ENCODE results near the gene CACTIN.
"Not testable (repeated sequence)": the region's sequence is repeated elsewhere in the genome, so short reads cannot be mapped to it uniquely, and the experiment has no call there.

Gene CACTIN

DNA sequence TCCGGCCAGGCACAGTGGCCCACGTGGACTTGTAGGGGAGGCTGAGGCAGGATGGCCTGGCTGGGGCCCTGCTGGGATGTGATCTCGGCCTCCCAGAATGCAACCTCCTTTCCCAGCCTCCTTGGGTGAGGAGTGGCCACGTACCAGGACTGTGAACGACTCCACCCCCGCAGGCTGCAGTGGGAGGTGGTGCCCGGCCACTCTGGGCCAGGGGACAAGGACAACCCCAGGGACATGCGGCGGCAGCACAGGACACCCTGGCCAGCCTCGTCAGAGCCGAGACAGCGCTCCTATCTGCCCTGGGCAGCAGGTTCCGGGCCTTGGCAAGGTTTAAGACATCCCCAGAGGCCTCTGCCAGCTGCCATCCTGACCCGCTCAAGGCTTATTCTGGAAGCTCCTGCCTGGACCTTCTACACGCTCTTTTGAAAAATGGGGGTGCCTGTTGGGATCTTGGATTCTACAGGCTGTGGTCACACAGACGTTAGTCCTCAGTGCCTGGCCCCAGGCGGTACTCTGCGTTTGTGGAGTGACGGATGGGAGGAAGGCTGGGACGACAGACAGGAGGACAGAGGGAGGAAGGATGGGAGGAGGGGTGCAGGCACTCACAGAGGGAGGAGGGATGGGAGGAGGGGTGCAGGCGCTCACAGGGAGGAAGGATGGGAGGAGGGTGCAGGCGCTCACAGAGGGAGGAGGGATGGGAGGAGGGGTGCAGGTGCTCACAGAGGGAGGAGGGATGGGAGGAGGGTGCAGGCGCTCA, 19.9 kb upstream of the CACTIN start:
- no peak for DNase-seq (ENCODE audit: low read depth)

DNA sequence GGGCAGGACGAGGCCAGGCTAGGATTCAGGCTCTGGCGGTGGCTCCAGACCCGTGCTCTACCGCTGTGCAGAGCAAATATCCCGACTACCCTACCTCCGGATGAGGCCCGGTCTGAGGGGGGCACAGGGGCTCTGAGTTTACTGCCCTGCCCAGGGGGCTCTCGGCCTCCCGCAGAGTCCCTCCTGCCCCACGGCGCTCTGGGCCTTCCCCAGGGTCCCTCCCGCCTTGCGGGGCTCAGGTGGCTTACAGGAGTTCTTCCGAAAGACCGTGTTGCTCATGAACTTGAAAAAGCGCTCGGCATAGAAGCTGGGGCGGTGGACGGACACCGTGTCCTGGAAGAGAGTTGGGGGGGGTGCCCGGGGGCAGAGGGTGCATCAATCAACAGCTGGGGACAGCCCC, 19.1 kb upstream of the CACTIN start:
- DNase-seq (ENCODE audit: low read depth): no peak

DNA sequence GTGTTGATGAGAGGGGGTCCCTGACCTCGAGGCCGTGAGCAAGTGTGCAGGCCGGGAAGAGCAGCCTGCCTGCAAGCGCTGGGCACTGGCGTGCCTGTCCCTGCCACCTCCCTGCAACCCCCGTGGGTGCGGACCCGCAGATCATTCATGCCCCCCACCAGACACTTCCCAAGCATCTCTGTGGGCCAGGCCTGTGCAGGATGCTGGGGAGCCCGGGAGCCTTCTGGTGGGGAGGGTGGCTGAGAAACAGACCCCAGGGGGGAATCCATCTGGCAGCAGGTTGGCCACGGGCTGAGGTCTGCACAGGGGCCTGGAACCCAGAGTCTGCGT, 18.4 kb upstream of the CACTIN start:
- DNase-seq (ENCODE audit: low read depth): no peak

DNA sequence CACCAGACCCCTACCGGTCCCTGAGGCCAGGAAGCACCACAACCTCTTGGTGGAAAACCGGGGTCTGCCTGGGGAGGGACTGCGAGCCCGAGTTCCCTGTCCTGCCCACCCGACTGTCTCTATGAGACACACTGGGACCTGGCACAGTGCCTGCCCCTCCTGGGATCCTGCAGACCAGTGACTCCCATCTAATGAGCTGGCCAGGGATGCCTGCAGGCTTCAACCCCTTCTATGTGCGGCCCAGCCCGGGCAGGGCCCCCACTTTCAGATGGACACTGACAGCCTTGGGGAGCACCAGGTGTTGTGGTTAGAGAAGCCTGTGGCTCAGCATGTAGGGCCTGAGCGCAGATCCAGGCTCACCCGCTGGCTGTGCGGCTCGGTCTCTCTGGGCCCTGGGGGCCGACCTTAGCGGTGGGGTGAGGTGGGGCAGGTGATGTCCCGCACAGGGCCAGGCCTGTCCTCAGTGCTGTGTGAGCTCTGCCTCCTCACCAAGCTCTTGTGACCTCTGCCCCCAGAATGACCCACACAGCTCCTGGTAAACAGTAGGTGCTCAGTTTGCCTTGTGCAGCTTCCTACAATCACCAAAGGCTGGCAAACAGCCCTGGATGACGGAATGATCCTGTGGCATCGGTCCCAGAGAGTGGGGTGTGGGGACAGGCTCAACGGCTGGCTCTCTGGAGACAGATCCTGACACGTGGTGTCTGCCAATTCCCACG, 17.9 kb upstream of the CACTIN start:
- no peak for DNase-seq (ENCODE audit: low read depth)

DNA sequence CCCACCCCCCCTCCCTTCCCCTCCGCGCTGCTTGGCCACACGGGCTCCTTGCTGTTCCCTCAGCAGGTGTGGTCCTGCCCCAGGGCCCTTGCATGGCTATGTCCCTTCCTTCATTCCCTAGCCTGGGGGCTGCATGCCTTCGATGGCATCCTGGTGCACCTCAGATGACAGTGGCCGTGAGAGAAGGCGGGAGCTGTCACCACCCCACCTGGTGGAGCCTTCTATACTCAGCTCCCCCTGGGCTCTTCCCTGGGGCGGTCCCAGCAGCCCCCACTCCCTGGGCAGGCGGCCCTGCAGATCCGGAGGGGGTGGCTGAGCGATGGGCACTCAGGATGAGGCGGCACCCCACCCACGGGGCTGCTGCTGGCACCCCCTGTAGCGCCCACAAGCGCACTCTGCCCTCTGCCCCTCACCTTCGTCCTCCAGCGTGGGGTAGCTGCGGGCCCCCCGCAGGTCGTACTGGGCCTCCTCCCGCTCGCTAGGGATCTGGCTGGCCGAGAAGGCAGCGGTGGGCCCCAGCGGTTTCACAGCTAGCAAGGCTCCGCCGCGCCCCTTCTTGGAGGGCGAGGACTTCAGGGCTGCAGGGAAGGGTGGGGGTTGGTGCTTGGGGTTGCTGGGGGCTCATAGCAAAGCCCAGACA, 17.2 kb upstream of the CACTIN start:
- no peak for DNase-seq (ENCODE audit: low read depth)

DNA sequence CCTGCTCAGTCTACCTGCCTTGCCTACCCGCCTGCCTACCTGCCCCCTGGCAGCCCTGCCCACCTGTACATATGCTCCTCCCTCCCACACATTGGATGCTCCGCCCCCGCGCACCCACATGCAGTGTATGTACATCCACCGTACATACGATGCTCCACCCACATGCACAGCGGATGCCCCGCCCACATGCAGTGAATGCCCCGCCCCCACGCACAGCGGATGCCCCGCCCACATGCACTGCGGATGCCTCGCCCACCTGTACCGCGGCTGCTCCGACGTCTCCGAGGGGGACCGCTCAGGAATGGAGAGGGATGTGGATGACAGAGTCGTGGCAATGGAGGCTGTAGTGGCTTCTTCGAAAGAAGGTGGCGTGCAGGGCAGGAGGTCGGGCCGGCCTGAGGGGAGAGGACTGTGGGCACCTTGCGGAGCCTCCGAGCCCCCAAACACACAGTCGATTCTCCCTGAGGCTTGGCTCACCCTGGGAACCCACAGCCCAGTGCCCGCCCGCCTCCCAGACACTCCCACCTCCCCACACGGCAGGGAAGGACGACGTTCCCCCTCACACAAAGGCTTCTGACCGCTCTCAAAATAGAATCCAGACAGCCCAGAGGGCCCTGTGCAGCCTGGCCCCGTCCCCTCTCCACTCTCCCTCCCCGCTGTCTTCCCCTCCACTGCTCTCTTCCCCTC, 16.5 kb upstream of the CACTIN start:
- no peak for DNase-seq (ENCODE audit: low read depth)

DNA sequence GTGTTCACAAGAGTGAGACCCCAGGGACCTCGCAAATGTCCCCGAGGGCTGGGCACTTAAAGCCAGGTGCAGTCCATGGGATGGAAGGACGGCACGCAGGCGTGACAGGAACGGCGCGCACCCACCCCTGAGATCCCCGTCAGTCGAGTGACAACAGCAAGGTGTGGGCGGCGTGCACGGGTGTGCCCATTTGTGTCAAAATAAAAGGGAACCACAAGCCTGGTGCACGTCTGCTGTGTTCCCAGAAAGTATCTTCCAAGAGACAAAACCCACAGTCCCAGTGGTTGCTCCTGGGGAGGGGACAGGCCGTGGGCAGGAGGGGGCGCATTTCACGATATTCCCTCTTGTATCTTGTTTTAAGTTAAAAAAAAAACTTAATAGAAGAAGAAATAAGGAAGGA, 15.7 kb upstream of the CACTIN start:
- no peak for DNase-seq (ENCODE audit: low read depth)

DNA sequence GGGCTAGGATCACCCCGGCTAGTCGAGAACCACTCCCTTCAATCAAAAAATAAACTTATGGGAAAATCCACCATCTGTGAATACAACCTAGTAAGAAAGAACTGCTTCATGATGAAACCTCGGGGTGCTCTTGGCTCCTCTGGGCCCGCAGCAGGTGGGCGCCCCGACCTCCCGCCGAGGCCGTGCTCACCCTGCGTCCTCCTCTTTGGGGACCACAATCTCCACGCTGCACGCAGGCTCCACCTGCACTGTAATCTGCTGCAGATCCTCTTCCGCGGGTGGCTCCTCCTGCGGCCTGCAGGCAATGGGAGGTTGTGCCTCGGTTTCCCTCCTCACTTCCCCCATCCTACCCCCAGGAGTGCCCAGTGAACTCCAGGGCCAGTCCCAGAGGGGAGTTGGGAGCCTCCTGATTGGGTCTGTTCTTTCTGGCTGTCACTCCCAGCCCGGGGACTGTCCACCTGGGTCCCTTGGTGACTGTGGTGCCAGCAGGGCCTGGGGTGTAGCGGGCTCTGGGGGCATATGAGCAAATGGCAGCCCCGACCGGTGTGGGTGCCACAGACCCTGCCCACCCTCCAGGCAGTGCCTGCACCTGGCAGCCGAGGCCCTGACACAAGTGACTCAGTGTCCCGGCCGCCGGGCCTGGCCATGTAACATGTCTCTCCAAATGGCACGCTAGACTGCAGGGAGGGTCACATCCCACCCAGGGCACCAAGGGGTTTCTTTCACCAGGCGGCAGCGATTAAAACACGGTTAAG, 15.1 kb upstream of the CACTIN start:
- DNase-seq (ENCODE audit: low read depth): no peak

DNA sequence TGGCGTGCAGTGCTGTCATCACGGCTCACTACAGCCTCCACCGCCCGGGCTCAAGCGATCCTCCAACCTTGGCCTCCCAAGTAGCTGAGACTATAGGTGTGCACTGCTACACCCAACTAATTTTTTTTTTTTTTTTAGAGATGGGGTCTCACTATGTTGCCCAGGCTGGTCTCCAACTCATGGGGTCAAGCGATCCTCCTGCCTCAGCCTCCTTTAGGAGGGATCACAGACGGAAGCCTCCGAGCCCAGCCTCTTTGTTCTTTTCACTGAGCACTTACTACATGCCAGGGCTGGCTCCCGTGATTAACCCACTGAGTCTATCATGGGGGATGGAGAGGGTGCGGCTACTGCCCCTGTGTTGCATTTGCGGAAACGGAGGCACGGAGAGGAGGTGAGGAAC, 12.9 kb upstream of the CACTIN start:
- no peak for DNase-seq (ENCODE audit: low read depth)

DNA sequence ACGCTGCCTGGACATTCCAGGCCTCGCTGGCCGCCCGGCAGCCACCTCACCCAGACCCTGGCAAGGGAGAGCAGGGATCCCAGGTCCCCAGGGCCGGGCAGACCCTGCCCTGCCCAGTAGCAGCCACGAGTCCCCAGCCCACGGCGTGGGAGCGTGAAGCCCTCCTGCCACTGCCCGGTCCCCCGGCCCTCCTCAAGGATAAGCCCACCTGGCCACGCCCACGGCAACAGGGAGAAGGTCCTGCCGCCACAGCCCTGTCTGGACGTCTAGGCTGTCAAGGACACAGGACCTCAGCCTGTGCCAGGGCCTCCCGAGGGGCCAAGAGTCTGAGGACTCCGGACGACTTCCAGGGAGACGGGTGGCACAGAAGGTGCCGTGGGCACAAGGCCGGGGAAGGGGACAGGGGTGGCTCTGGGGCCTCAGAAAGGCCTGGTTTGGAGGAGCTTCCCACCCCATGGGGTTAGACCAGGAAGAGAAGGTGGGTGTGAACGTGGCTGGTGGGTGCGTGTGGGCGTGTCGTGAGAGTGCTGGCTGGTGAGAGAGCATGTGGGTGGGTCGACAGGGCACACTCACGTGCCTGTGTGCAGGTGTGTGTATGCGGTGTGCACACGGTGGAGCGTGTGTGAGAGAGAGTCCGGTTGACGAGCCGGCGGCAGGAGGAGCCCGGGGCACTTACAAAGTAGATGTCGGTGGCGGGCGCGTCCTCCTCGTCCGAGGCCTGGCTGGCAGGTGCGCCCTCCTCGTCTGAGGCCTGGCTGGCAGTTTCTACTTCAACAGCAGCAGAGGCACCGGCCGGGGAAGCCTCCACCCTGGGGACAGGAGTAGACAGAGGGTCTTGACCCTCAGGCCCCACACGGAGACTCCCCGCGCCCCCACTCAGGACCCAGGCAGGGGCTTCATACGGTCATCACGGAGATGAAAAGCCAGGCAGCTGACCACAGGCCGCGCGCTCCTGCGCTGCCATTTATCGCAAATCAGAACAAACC, 11.9 kb upstream of the CACTIN start:
- no peak for DNase-seq (ENCODE audit: low read depth)

DNA sequence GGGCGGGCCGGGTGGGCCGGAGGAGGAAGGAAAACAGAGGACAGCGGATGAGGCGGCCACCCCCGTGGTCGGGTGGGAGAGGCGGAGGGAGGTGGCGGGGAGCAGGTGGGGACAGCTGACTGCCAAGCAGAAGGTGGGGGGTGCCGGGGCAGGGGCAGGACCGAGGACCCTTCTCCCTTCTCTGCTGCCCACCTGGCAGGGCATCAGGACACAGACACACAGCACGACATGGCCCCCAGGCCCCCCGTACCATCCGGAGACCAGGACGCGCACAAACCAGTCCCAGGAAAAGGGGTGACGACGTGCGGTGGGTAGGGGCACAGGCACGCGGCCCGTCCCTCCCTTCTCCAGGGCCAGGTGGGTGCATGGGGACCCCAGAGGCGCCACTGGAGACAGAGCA, 11.0 kb upstream of the CACTIN start:
- no peak for DNase-seq (ENCODE audit: low read depth)

DNA sequence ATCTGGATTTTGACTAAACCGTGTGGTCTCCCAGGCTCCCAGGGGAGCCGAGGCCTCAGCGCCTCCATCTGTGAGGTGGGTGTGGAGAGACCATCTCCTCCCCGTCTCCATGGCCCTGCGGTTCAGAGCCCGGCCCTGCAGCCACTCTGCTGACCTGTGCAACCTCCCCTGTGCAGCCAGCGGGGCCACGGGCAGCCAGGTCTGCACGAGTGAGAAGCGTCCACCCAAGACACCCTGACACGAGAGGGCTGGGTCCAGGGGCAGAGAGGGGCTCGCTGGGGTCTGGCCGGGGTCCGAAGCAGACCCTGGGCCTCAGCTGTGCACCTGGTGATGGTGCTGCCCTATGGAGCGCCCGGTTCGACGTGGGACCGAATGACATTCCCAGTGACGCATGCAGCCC, 10.4 kb upstream of the CACTIN start:
- no peak for DNase-seq (ENCODE audit: low read depth)

DNA sequence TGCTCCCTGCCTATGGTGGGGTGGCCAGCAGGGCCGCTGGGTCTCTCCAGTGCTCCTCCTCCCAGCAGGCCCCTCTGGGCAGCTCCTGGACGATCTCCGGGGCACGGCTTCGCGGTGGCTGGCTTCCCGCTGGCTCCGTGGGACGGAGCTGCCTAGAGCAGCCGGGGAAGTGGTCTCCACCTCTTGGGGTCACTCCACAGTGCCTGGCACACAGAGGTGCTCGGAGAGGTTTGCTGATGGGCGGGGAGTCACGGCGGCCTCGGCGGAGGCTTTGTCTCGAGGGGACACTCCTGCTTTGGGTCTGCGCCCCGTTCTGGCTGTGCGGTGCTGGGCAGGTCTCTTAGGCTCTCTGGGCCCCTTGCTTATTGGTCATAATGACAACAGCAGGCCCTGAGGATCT, 9.9 kb upstream of the CACTIN start:
- no peak for DNase-seq (ENCODE audit: low read depth)

DNA sequence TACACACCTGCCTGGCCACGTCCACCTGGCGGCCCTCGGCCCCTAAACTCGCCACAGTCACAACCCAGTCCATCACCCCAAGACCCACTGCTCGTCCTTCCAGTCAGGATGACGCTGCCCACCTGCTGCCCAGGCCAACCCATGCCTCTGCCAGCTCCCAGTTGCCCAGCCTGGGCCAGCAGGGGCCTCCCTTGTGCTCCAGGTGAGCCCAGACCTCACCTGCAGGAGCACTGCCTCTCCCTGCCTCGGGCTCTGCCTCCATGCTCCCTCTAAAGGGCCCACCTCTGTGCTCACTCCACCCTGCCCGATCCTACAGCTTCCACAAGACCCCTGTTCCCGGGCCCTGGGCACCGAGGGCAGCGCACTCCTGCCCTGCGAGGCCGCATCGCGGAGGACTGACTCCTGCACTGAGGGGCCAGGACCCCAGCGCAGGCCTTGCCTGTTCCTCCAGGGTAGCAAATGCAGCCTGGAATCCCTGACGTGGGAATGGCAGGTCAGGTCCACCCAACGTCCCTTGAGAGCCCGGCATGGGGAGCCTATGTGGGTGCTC, 8.0 kb upstream of the CACTIN start:
- DNase-seq (ENCODE audit: low read depth): no peak

DNA sequence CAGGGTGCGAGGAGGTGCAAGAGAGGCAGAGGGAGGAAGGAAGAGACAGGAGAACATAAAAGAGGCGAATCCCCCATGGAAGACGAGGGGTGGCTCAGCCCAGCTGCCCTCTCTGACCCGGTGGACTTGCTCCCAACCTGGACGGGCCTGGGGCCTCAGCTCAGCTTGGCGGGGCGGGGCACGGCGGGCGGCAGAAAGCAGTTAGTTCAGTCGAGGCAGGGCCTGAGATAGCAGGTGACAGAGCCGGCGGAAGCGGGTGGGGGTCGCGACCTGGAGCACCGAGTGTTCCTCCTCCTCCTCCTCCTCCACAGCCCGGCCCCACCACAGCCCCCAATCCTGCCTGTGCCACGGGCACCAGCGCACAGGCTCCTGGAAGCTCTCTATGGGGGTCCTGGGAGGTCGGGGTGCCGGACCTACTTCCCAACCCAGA, 7.0 kb upstream of the CACTIN start:
- DNase-seq (ENCODE audit: low read depth): no peak

DNA sequence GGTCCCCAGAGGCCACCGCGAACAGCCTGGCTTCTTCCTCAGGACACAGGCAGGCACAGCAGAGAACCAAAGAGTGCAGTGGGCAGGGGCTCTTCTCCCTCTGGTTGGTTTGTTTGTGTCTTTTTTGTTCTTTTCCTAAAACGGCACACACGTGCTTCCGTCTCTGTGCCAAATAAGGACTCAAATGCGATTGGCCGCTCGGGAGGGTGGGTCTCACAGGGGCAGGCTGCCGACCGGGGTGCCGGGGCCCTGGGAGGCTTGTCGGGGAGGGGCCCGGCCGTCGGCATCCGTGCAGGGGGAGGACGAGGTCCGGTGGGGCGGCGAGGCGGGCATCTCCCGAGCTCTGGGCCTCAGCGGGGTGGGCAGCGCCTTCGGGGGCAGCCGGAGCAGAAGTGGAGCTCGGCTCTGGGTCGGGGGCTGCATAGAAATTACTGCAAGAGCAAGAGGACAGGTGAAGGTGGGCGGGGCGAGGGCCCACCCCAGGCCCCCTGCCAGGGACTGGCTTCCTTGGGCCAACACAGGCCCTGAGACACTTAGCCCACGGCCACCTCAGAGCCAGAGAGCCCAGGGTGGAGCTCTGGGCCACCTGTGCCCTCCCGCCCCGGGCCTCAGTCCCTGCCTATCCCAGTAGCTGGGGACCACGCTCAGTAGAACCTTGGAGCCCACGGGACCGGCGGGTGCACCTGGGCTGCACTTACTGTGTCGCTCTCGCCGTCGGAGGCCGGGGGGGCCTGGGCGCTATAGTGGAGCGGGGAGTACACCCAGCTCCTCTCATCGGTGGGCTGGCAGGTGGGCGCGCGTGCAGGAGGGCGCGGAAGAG, 6.4 kb upstream of the CACTIN start:
- DNase-seq (ENCODE audit: low read depth): no peak

DNA sequence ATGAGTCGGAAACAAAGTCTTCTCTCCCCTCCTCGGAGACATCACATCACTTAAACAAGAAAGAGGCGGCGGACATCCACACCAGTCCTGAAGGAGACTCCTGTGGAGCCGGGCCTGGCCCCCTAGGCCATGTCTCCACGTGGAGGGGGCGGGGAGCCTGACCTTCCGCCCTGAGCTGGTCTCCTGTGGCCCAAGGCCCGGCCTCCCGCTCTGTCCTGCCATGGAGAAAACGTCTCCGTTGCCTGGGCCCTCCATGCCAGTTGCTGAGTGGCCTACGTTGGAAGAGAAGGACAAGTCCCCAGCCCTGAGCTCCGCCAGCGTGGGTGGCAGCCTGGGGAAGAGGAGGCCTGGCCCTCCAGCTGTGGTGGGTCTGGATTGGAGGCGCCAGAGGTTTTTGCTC, 5.5 kb upstream of the CACTIN start:
- no peak for DNase-seq (ENCODE audit: low read depth)

DNA sequence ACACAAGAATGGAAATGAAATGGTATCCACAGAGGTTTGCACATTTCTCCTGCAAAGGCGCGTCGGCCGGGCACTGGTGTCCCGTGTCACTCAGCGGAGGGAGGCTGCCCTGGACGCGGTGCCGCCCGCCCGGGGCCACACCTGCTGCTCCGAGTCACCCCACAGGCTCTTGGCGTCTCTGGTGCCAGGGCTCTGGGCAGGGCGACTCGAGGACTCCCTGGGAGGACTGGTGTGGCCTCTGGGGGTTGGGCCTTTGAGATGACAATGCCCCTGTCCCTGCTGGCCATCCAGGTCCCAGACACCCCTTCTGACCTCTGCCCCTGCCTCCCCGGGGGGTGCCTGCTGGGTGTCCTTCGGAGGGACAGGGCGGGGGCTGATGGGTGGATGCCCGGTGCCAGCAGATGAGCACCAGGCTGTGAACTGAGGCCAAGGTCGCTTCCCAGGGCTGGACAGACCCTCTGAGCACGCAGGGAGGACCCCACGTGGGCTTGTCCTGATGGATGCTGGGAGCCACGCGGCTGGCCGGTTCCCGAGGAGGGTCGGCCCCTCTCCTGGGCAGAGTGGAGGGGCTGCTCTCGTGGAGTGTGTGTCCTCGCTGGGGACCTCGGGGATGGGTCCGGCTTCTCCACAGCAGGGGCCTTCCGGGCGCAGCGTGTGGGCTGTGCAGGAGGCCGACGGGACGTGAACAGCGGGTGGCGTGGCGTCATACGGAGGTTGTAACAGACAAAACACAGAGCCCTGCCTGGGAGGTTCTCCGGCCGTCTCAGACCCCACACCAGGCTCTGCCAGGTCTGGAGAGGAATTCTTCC, 4.7 kb upstream of the CACTIN start:
- no peak for DNase-seq (ENCODE audit: low read depth)

DNA sequence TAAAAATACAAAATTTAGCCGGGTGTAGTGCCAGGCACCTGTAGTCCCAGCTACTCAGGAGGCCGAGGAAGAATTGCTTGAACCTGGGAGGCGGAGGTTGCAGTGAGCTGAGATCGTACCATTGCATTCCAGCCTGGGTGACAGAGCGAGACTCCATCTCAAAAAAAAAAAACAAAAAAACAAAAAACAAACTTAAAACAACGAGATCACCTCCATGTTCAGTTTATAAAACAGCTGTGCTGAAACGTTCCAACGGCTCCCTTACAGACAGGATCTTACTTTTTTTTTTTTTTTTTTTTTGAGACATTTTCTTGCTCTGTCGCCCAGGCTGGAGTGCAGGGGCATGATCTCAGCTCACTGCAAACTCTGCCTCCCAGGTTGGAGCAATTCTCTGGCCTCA, 2.2 kb upstream of the CACTIN start:
- DNase-seq (ENCODE audit: low read depth): not testable (repeated sequence)

Measured in HS-5 (cell line).